Right lung (tissue), 10 donors: ENCODE measurements around the gene TMA7. TPM values are rescaled to one million over a fixed set of nuclear protein-coding genes. Genes with fewer than 3 reads are reported as not detected.
"Not testable (repeated sequence)": the region's sequence is repeated elsewhere in the genome, so short reads cannot be mapped to it uniquely, and the experiment has no call there.

Experiments
- DNase-seq, 2 donors: peaks; one replicate each; pipeline ENCODE4 v3.0.0-alpha.2; 2013
- long read RNA-seq, 8 donors: transcript quantifications; one replicate each; lab custom pipeline, GENCODE V29; 2026
- polyA plus RNA-seq, 5 donors: library from polyadenylated mRNA; unstranded; fragments of 120-200 nt; gene quantifications; one replicate each; pipeline versions ENCODE4 v1.2.1 to v1.2.3, GENCODE V29; 2013; ENCODE audit warnings: inconsistent platforms in 1 of 5, low replicate concordance in 1 of 5; ENCODE audit not compliant: insufficient read length in 5 of 5, insufficient read depth in 1 of 5

The TMA7 gene
- polyA plus RNA-seq, result 100 to 1,000 TPM; 254 to 310 (median 266) TPM
- long read RNA-seq, donor 1, transcript TMA7-201 (4 exons, 561 nt), result major isoform, 543 of 774 reads
- long read RNA-seq, donor 1, transcript TMA7-202 (3 exons, 619 nt), result minor isoform, 124 of 774 reads
- long read RNA-seq, donor 1, partial matches to known transcripts, result 61 of 774 reads
- long read RNA-seq, donor 1, other reads (novel, unspliced or antisense), result 45 of 774 reads
- long read RNA-seq, donor 2, transcript TMA7-202 (3 exons, 619 nt), result minor isoform, 55 of 335 reads
- long read RNA-seq, donor 2, transcript TMA7-201 (4 exons, 561 nt), result major isoform, 262 of 335 reads
- long read RNA-seq, donor 2, partial matches to known transcripts, result 10 of 335 reads
- long read RNA-seq, donor 2, other reads (novel, unspliced or antisense), result 7 of 335 reads
- long read RNA-seq, donor 3, transcript TMA7-202 (3 exons, 619 nt), result minor isoform, 101 of 465 reads
- long read RNA-seq, donor 3, transcript TMA7-201 (4 exons, 561 nt), result major isoform, 324 of 465 reads
- long read RNA-seq, donor 3, partial matches to known transcripts, result 16 of 465 reads
- long read RNA-seq, donor 3, other reads (novel, unspliced or antisense), result 23 of 465 reads
- long read RNA-seq, donor 4, transcript TMA7-202 (3 exons, 619 nt), result minor isoform, 60 of 352 reads
- long read RNA-seq, donor 4, transcript TMA7-201 (4 exons, 561 nt), result major isoform, 268 of 352 reads
- long read RNA-seq, donor 4, partial matches to known transcripts, result 10 of 352 reads
- long read RNA-seq, donor 4, other reads (novel, unspliced or antisense), result 14 of 352 reads
- long read RNA-seq, donor 5, transcript TMA7-202 (3 exons, 619 nt), result minor isoform, 92 of 729 reads
- long read RNA-seq, donor 5, transcript TMA7-201 (4 exons, 561 nt), result major isoform, 565 of 729 reads
- long read RNA-seq, donor 5, partial matches to known transcripts, result 17 of 729 reads
- long read RNA-seq, donor 5, other reads (novel, unspliced or antisense), result 54 of 729 reads
- long read RNA-seq, donor 6, transcript TMA7-201 (4 exons, 561 nt), result major isoform, 424 of 594 reads
- long read RNA-seq, donor 6, transcript TMA7-202 (3 exons, 619 nt), result minor isoform, 115 of 594 reads
- long read RNA-seq, donor 6, partial matches to known transcripts, result 21 of 594 reads
- long read RNA-seq, donor 6, other reads (novel, unspliced or antisense), result 33 of 594 reads
- long read RNA-seq, donor 7, transcript TMA7-201 (4 exons, 561 nt), result major isoform, 300 of 372 reads
- long read RNA-seq, donor 7, transcript TMA7-202 (3 exons, 619 nt), result minor isoform, 42 of 372 reads
- long read RNA-seq, donor 7, partial matches to known transcripts, result 5 of 372 reads
- long read RNA-seq, donor 7, other reads (novel, unspliced or antisense), result 24 of 372 reads
- long read RNA-seq, donor 8, transcript TMA7-202 (3 exons, 619 nt), result minor isoform, 46 of 211 reads
- long read RNA-seq, donor 8, transcript TMA7-201 (4 exons, 561 nt), result major isoform, 140 of 211 reads
- long read RNA-seq, donor 8, partial matches to known transcripts, result 13 of 211 reads
- long read RNA-seq, donor 8, other reads (novel, unspliced or antisense), result 12 of 211 reads

DNA sequence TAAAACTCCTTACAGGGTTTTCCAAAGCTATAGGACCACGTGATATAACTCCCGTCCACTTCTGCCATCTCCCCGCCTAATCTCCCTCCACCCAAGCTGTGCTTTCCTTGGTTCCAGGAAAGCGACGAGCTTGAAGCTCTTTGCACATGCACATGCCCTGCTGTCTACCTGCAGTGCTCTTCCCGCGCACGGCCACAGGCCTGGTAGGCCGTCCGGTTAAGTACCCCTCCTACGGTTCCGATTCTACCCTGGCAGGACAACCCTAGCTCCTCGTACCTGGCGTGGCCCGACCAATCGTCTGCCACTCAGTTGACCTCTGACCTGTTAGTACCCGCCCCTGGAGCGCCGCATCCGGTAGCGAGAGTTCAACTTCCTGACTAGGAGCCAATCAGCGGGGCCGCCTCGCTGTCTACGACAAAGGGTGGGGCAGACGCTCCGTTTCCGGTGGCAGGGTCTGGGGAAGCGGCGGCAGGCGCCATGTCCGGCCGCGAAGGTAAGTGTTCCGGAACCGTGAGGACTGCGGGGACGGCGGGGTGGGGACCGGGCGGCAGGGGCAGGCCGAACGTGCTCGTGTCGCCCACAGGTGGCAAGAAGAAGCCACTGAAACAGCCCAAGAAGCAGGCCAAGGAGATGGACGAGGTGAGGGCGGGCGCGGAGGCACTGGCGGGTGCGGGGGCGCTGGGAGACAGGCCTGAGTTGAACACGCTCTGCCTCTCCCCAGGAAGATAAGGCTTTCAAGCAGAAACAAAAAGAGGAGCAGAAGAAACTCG, at the start of gene TMA7, which contains the start of gene CCDC51:
Gene TMA7 (plus strand): TSS at position 438 of the 770 bp plus-strand sequence. CDS start 40 bp downstream, at position 478.
Gene CCDC51 (minus strand): TSS at position 300 of the 770 bp plus-strand sequence. CDS start 4,991 bp downstream, outside the sequence.
- DNase-seq, result peak; percentile 93 to 96

- no peak for DNase-seq
These were observed 45.7 kb upstream of the TMA7 start for GRCh38 chr3:48394391-48394790.

DNA sequence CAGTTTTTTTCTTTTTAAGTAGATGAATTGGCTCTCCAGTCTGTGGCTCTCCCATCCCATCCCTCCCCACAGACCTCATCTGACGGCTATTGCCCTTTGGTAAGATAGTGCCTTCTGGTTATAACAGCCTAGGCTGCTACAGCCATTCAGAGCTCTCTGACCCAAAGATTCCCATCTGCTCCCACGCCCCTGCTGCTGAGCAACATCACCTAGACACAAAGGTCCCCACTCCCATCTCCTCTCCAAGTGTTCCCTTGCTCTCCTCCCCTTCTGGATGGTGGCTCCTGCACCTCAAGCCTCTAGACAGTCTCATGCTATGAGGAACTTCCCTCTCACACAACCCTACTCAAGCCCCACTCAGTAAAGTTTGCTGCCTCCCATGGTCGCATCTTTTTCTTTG, 44.3 kb upstream of the TMA7 start:
- DNase-seq, result no peak

- no peak for DNase-seq
These were observed 42.0 kb upstream of the TMA7 start for GRCh38 chr3:48397767-48398681.

DNA sequence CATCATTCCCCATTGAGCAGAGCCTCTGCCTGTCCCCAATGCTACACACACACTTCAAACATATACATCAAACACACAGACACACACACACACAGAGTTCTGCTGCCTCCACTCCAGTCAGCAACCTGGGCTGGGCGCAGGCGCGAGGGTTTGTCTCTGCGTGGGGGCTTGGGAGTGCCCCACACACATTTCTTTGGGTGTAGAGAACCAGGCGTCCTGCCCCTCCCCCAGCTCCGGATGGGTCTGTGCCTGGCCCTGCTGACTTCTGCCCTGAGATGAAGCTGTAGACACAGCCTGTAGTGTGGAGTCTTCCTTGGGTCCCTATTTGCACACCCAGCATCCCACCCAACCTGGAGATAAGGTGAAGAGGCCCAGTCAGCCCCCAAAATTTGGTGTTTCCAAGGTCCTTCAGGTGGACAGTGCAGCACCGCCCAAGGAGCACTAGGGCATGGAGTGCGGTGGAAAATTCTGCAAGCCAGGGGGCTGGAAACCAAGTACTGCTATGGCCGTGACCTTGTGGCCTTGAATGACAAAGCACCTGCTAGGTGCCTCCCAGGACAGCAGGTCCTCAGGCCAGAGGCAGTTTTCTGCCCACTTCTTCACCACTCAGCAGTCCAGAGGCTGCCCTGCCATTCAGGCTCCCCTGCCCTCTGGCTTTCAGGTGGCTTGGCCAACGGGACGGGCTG, 41.2 kb upstream of the TMA7 start:
- no peak for DNase-seq

- no peak for DNase-seq
These were observed 40.5 kb upstream of the TMA7 start for GRCh38 chr3:48399387-48400172.

- peak; percentile 28 to 50 for DNase-seq
These were observed 39.1 kb upstream of the TMA7 start for GRCh38 chr3:48400824-48401433.

- not testable (repeated sequence) for DNase-seq
These were observed 38.6 kb upstream of the TMA7 start for GRCh38 chr3:48401434-48401901.

DNA sequence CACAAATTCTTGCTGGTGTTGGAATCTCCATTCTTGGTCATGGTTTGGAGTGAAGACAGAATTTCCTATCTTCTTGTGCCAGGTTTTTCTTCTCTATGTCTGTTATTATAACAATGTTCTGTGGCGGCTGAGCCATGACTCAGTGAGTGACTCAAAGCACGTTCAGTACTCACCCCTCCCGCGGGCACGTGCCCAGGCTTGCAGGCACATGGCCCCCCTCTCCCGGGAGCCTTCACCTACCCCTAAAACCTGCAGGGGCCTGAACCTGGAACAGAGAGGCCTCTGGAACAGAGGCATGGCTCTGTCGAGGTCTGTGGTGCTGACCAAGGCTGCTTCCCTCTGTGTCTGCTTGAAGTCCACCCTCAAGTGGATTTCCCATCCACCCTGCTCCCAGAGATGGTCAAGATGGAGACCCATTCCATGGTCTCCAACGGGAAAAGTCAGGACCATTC, 37.8 kb upstream of the TMA7 start:
- peak; percentile 35 to 51 for DNase-seq

- no peak for DNase-seq
These were observed 37.1 kb upstream of the TMA7 start for GRCh38 chr3:48402907-48403306.

DNA sequence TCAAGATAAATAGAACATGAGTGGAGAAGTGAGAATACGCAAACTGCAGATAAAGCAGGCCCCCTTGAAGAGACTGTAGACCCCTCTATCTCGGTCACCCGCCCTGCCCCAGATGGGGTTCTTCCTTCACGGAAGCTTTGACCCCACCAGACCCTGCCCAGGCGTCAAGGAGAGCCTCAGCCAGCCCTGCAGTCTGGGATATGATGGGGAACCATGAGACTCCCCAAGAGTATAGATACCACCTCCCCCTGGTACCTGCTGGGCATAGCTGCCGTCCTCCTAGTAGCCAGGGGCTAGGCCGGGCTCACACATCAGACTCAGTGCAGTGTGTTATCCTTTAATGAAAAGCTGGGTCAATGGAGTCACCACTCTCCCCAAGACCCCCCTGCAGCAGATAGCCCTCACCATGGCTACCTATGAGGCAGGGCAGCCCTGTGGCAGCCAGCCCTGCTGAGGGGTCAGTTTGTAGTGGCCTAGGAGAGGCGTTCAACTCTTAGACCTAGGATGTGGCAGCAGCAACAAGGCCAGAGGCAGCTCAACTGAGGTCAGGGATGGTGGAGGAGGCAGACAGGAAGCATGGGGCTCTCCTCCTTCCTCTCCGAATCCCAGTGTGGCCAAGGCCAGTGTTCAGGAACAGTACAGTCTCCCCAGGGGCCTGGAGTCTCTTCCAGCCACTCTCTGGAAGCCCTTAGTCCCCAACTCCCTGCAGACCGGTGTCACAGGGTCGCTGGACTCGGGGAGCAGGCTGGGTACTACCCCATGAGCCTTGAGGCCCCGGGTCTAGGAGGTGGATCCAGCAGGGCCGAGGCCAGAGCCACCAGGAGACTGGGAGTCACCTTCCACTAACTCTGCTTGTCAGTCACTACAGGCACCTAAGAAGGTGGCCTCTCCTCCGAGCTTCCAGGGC, 36.3 kb upstream of the TMA7 start:
- DNase-seq, result no peak

DNA sequence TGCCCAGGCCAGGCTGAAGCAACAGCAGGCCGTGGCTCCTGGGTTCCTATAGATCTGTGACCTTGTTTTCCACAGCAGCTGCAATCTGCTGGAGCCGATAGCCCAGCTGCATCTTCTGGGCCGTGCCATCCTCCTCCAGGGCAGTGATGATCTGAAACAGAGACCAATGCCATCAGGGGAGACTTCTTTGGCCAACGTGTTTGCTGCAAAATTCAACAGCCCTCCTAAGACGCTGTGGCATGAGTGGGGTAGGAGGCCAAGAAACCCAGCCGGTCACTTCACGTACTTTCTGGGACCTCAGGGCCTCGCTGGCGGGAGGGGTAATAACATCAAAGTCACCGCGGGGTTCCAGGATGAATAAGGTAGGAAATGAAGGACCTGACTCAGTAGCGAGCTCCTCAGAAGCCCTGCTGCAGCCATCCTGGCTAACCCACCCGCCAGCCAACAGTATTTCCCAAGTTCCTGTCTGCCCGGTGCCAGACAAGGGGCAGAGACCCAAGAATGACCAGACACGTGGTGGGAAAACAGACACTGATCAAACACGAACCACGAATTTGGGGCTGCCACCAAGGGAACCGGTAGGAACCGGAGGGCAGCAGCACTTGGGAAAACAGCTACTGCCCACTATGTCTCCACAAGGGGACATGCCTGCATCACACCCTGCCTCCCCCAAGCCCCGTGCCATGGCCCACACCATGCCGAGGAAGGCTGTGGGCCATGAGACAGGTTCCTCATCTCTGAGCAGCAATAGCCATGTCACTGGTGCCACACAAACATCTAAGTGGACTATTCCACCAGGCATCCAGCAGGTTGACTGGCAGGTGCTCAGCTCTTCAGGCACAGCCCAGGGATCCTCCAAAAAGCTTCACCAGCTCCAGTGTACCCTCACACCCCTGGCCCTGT, 35.4 kb upstream of the TMA7 start:
- no peak for DNase-seq

GRCh38 chr3:48405343-48405881, 34.6 kb upstream of the TMA7 start:
- no peak for DNase-seq

DNA sequence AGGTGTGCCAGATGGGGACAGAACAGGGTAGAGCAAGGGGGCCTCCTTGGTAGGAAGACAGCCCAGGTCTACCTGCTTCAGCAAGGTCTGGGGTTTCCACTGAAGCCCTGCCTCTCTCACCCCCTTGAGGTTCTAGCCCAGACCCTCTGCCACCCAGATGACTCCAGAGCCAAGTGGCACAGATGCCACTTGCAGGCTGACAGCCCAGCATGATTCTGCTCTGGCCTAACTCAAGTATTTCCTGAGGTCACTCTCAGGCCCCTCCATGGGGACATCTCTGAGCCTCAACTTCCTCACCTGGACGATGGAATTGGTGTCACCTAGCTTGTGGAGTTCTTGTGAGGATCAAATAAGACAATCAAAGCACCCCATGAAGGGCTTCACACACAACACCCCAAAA, 34.1 kb upstream of the TMA7 start:
- no peak for DNase-seq
